HepG2 (cell line): Measurements from ENCODE around the gene PTH1R. TPM values are rescaled to one million over a fixed set of nuclear protein-coding genes. Genes with fewer than 3 reads are reported as not detected.
A peak's percentile ranks its signal among the peaks of the same experiment; 100 is the strongest.

ENCODE experiments used
- AHDC1 ChIP-seq: sonication (generic); formaldehyde crosslinking; IDR thresholded peaks from 2 replicates; pipeline ENCODE4 v1.5.1; 2020; ENCODE audit warnings: mild to moderate bottlenecking, missing genetic modification reagents, borderline replicate concordance
- ATF7 ChIP-seq, 2 experiments: fragments of 450-650 bp in 1 of 2; sonication (generic) in 1 of 2; formaldehyde crosslinking in 1 of 2; IDR thresholded peaks; 2 replicates each; pipeline versions ENCODE4 v1.4.0 to v1.6.1; 2016 to 2020; ENCODE audit warnings: antibody characterized with exemption in 1 of 2, mild to moderate bottlenecking in 1 of 2, missing genetic modification reagents in 1 of 2
- CBFB ChIP-seq: sonication (generic); formaldehyde crosslinking; IDR thresholded peaks from 2 replicates; pipeline ENCODE4 v1.4.0; 2020; ENCODE audit warnings: missing genetic modification reagents
- CBX1 ChIP-seq: IDR thresholded peaks from one replicate; pipeline ENCODE4 v1.6.1; 2016; ENCODE audit warnings: antibody characterized with exemption, low read depth
- DMTF1 ChIP-seq: sonication (generic); formaldehyde crosslinking; IDR thresholded peaks from 2 replicates; pipeline ENCODE4 v1.4.0; 2020; ENCODE audit warnings: mild to moderate bottlenecking, missing genetic modification reagents
- GABPB1 ChIP-seq: IDR thresholded peaks from 2 replicates; pipeline ENCODE4 v1.6.1; 2016; ENCODE audit warnings: mild to moderate bottlenecking, missing genetic modification reagents, moderate library complexity, missing compliant biosample characterization
- HES4 ChIP-seq: sonication (generic); formaldehyde crosslinking; IDR thresholded peaks from 2 replicates; pipeline ENCODE4 v1.9.0; 2021; ENCODE audit warnings: mild to moderate bottlenecking, missing genetic modification reagents, borderline replicate concordance
- JDP2 ChIP-seq: sonication (generic); formaldehyde crosslinking; IDR thresholded peaks from 2 replicates; pipeline ENCODE4 v1.8.1; 2022; ENCODE audit warnings: missing genetic modification reagents, borderline replicate concordance
- KAT8 ChIP-seq: IDR thresholded peaks from 2 replicates; pipeline ENCODE4 v1.6.1; 2016; ENCODE audit warnings: missing genetic modification reagents, missing compliant biosample characterization
- NFIC ChIP-seq: IDR thresholded peaks from 2 replicates; pipeline ENCODE4 v1.6.1; 2012; ENCODE audit warnings: mild to moderate bottlenecking, low read length, inconsistent platforms
- SRY ChIP-seq: sonication (generic); formaldehyde crosslinking; IDR thresholded peaks from 2 replicates; pipeline ENCODE4 v1.8.0; 2022; ENCODE audit warnings: mild to moderate bottlenecking, missing genetic modification reagents
- ZBTB3 ChIP-seq: sonication (generic); formaldehyde crosslinking; IDR thresholded peaks from 2 replicates; pipeline ENCODE4 v1.4.0; 2020; ENCODE audit warnings: low read depth, mild to moderate bottlenecking, moderate library complexity, missing genetic modification reagents, borderline replicate concordance
- ZKSCAN1 ChIP-seq: fragments of 150-350 bp; IDR thresholded peaks from 2 replicates; pipeline ENCODE4 v1.6.1; 2014; ENCODE audit warnings: low read length
- ZNF180 ChIP-seq: sonication (generic); formaldehyde crosslinking; IDR thresholded peaks from 2 replicates; pipeline ENCODE4 v1.4.0; 2020; ENCODE audit warnings: low read depth, missing genetic modification reagents, borderline replicate concordance
- ZNF225 ChIP-seq: sonication (generic); formaldehyde crosslinking; IDR thresholded peaks from 2 replicates; pipeline ENCODE4 v1.4.0; 2020; ENCODE audit warnings: mild to moderate bottlenecking, missing genetic modification reagents
- ZNF329 ChIP-seq: sonication (generic); formaldehyde crosslinking; IDR thresholded peaks from 2 replicates; pipeline ENCODE4 v1.9.0; 2021; ENCODE audit warnings: low read depth, mild to moderate bottlenecking, missing genetic modification reagents
- ZNF33B ChIP-seq: sonication (generic); formaldehyde crosslinking; IDR thresholded peaks from 2 replicates; pipeline ENCODE4 v1.5.1; 2020; ENCODE audit warnings: mild to moderate bottlenecking, missing genetic modification reagents
- ZNF607 ChIP-seq: sonication (generic); formaldehyde crosslinking; IDR thresholded peaks from 2 replicates; pipeline ENCODE4 v1.5.1; 2020; ENCODE audit warnings: missing genetic modification reagents, mild to moderate bottlenecking, borderline replicate concordance
- ZNF619 ChIP-seq: sonication (generic); formaldehyde crosslinking; IDR thresholded peaks from 2 replicates; pipeline ENCODE4 v1.4.0; 2020; ENCODE audit warnings: mild to moderate bottlenecking, missing genetic modification reagents
- ZNF768 ChIP-seq: sonication (generic); formaldehyde crosslinking; IDR thresholded peaks from 2 replicates; pipeline ENCODE4 v1.4.0; 2020; ENCODE audit warnings: missing genetic modification reagents
- ZNF780A ChIP-seq: sonication (generic); formaldehyde crosslinking; IDR thresholded peaks from 2 replicates; pipeline ENCODE4 v1.8.0; 2022; ENCODE audit warnings: mild to moderate bottlenecking, missing genetic modification reagents, moderate library complexity
- polyA plus RNA-seq, 8 experiments: library from polyadenylated mRNA; depleted of rRNA in 3 of 8; stranded (reverse) in 7 of 8; unstranded in 1 of 8; fragments of >200 nt; fragmentation: Illumina TruSeq in 4 of 8; extraction: Trizol in 4 of 8; gene quantifications; 2 replicates each; pipeline versions ENCODE4 v1.2.1 to v1.2.3, GENCODE V29; 2011 to 2016; ENCODE audit warnings: low read depth in 4 of 8, missing spikeins in 1 of 8, mixed read lengths in 1 of 8; ENCODE audit not compliant: insufficient read depth in 1 of 8
- total RNA-seq, 5 experiments: library from RNA; depleted of rRNA; stranded (reverse); fragments of >200 nt; fragmentation: Illumina TruSeq; extraction: Trizol; gene quantifications; 2 replicates each; pipeline ENCODE4 v1.2.3, GENCODE V29; 2016; ENCODE audit warnings: low read depth in 1 of 5
- TF ChIP-seq, protein P1 (sequence below): sonication (generic); formaldehyde crosslinking; IDR thresholded peaks from 2 replicates; pipeline ENCODE4 v1.4.0; 2020; ENCODE audit warnings: missing genetic modification reagents

The PTH1R gene
- total and polyA plus RNA-seq, 2 of the 13 experiments (the other 11 are each of a cell fraction or from before 2014, with no cell fraction given), result not detected

DNA sequence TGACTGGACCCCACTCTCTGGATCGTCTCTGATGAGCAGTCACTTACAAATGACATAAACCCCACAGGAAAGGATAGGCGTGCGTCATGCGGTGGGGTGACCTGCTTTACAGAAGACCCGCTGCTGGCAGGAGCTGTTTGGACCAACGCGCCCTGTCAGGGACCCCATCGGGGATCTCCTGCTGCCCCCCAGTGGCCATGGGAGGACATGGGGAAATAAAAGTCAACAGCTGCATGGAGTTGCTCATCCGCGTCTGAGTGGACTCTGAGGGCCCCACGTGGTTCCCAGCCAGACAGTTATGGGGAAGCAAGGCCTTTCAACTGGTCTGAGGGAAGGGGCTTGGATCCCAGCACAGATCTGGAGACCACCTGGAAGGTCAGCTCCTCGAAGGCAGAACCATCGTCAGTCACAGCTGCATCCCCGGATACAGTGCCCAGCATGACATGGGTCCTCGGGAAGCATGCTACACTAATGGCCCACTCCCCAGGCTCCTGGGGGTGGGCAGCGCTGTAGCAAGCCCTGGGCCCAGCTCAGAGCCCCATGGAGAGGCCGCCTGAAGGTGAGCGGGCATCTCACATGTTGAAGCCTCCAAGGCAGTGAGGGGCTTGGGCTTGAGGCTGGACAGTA lies 32.1 kb downstream of the PTH1R start (continued):
- TF ChIP-seq HES4 (CRISPR knock-in tag) (no peak), CBFB (CRISPR knock-in tag) (no peak), ZNF225 (CRISPR knock-in tag) (no peak), NFIC (no peak), GABPB1 (CRISPR knock-in tag) (peak; percentile 0; the same call in 1 of the 2 replicates), ZNF329 (CRISPR knock-in tag) (no peak), ZNF33B (CRISPR knock-in tag) (0 out of 2 replicates have a peak, but pooled peaks have one; percentile 56), ZNF780A (CRISPR knock-in tag) (no peak), AHDC1 (CRISPR knock-in tag) (no peak), ZNF180 (CRISPR knock-in tag) (no peak), SRY (no peak), JDP2 (no peak), ZNF619 (CRISPR knock-in tag) (0 out of 2 replicates have a peak, but pooled peaks have one; percentile 15), ZNF607 (0 out of 2 replicates have a peak, but pooled peaks have one; percentile 42), ATF7 (IDR thresholded peaks at IDR 0.05) (no peak), ATF7 (CRISPR knock-in tag; IDR thresholded peaks at IDR 0.05) (no peak), KAT8 (CRISPR knock-in tag) (peak; percentile 45; the same call in 1 of the 2 replicates), ZBTB3 (CRISPR knock-in tag) (no peak), ZNF768 (CRISPR knock-in tag) (no peak), ZKSCAN1 (no peak), DMTF1 (CRISPR knock-in tag) (no peak), CBX1 (no peak)
- TF ChIP-seq, protein P1, sequence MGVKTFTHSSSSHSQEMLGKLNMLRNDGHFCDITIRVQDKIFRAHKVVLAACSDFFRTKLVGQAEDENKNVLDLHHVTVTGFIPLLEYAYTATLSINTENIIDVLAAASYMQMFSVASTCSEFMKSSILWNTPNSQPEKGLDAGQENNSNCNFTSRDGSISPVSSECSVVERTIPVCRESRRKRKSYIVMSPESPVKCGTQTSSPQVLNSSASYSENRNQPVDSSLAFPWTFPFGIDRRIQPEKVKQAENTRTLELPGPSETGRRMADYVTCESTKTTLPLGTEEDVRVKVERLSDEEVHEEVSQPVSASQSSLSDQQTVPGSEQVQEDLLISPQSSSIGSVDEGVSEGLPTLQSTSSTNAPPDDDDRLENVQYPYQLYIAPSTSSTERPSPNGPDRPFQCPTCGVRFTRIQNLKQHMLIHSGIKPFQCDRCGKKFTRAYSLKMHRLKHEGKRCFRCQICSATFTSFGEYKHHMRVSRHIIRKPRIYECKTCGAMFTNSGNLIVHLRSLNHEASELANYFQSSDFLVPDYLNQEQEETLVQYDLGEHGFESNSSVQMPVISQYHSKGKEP (CRISPR knock-in tag), result no peak
